HT-29 (cell line): ENCODE measurements around the gene MICU1. TPM values are rescaled to one million over a fixed set of nuclear protein-coding genes. Genes with fewer than 3 reads are reported as not detected.
A peak's percentile ranks its signal among the peaks of the same experiment; 100 is the strongest.

Experiments used
- DNase-seq: peaks from one replicate; pipeline ENCODE4 v3.0.0-alpha.2; 2015; ENCODE audit warnings: low spot score
- total RNA-seq: library from RNA; depleted of rRNA; stranded (reverse); fragments of >200 nt; shearing (Covaris generic); gene quantifications from 2 replicates; pipeline ENCODE4 v1.2.3, GENCODE V29; 2014

Gene MICU1
- total RNA-seq, 1 experiment from 2014 or later = 21.1 TPM

- DNase-seq = peak; percentile 7
Observed at GRCh38 chr10:72637398-72637857, 11.5 kb upstream of the MICU1 start.

DNA sequence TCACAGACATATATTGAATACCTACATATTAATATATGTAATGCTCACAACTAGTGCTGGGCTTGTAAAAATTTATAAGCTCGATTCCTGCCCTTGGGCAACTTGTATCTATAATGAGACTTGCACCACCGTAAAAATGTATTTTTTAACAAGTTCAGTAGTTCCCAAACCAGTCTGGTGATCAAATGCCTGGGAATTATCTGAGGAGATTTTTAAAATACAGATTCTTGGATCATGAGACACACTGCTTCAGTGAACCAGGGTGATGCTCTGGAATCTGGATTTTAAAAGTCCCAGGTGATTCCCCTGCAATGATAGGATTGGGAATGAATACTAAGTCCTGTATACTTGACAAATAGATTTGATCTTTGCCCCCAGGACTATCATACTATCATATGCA is 4.3 kb upstream of the MICU1 start:
- DNase-seq = no peak

- DNase-seq = no peak
Observed at GRCh38 chr10:72626444-72626754, 520 bp upstream of the MICU1 start.

GRCh38 chr10:72625276-72625607 is 637 bp downstream of the MICU1 start:
- DNase-seq = no peak

DNA sequence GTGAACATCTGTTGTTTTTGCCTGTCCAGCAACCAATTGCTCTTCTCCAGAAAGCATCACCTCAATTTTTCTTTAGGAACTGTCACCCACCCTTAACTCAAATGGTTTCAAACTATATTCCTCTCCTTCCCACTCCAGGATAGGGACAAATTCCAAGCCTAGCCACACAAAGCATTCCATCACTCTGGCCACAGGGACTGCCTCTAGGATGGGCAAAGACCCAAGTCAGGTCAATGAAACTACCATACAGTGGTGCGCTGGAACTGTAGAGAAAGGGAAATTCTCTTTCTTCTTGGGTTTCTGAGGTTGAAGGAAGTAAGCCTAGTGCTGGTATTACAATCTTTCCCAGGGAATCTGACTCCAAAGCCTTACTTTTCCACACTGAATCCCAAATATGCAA is 3.6 kb downstream of the MICU1 start:
- DNase-seq = no peak

GRCh38 chr10:72616716-72617115 is 9.2 kb downstream of the MICU1 start:
- DNase-seq = no peak

DNA sequence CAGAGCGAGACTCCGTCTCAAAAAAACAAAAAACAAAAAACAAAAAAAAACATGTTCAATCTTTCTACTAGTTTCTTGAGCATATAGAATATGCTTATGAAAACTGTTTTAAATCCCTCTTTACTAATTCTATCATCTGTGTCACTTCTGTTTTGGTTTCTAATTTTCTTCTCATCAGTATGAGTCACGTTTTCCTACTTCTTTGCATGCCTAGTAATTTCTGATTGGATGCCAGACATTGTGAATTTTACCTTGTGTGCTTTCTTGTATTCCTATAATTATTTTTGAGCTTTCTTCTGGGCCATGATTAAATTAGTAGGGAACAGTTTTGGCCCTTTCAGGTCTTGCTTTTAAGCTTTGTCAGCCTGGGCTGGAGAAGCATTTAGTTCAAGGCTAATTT is 9.9 kb downstream of the MICU1 start:
- no peak for DNase-seq

- DNase-seq = no peak
Observed at GRCh38 chr10:72612203-72612826, 13.6 kb downstream of the MICU1 start.

GRCh38 chr10:72611783-72612182 is 14.1 kb downstream of the MICU1 start:
- no peak for DNase-seq

GRCh38 chr10:72610466-72610865 is 15.4 kb downstream of the MICU1 start:
- DNase-seq = no peak

GRCh38 chr10:72605122-72605521 is 20.8 kb downstream of the MICU1 start:
- DNase-seq = no peak

- no peak for DNase-seq
Observed at GRCh38 chr10:72601144-72601543, 24.7 kb downstream of the MICU1 start.

DNA sequence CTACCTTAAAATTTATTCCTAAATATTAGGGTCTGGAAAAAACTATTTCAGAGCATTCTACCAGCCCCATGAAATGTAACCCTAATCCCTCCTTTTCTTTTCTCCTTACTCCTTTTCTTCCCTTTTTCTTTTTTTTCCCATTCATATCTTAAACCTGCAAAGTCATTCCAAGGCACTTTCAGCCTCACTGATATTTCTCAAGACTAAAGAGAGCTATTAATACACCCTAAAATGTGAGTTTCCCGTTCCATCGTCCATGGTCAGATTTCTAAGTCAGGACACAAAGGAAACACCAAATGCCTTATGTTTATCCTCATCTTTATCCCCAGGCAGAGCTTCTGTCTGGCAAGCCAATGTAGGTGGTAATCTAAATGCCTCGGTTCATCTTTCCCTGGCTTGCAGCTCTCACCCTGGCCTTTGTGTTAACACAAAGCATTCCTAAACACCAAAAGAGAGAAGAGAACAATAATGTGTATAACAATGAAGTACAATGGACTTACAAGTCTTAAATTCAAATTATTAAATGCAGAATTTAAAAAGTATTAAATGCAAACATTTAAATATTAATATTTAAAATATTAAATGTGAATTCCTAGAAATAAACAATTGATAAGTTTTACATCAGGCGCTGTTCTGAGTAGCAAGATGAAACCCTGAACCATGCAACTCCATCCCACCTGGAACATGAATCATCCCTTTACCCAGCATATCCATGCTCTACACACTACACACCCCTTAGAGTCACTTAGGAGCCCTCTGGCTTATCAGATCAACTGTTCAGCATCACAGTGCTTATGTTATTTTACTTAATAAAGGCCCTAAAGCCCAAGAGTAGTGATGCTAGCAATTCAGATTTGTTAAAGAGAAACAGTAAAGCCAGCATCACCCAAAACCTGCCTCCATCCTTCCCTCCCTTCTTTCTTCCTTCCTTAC is 26.8 kb downstream of the MICU1 start:
- no peak for DNase-seq

- DNase-seq = no peak
Observed at GRCh38 chr10:72597897-72598296, 28.0 kb downstream of the MICU1 start.

- no peak for DNase-seq
Observed at GRCh38 chr10:72595436-72595835, 30.4 kb downstream of the MICU1 start.

DNA sequence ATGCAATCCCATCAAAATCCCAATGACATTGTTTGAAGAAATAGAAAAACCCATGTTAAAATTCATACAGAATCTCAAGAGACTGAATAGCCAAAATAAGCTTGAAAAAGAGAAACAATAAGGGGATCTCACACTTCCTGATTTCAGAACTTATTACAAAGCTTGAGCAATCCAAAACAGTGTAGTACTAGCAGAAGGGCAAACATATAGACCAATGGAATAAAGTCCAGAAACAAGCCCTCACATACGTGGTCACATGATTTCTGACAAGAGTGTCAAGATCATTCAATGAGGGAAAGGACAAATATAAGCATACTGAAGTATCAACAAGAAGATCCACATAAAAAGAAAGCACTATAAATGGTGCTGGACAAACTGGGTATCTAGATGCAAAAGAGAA is 31.9 kb downstream of the MICU1 start:
- DNase-seq = no peak

- DNase-seq = no peak
Observed at GRCh38 chr10:72588266-72588665, 37.6 kb downstream of the MICU1 start.

DNA sequence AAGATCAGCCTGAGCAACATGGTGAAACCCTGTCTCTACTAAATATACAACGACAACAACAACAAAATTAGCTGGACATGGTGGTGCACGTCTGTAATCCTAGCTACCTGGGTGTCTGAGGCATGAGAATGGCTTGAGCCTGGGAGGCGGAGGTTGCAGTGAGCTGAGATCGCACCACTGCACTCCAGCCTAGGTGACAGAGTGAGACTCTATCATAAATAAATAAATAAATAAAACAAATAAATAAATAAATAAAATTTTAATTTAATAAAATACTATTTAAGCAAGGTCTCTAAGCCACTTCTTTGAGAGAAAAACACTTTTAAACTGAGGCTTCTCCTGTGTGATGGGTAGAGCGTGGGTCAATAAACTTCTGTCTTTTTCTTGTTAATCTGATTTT is 38.3 kb downstream of the MICU1 start:
- no peak for DNase-seq

DNA sequence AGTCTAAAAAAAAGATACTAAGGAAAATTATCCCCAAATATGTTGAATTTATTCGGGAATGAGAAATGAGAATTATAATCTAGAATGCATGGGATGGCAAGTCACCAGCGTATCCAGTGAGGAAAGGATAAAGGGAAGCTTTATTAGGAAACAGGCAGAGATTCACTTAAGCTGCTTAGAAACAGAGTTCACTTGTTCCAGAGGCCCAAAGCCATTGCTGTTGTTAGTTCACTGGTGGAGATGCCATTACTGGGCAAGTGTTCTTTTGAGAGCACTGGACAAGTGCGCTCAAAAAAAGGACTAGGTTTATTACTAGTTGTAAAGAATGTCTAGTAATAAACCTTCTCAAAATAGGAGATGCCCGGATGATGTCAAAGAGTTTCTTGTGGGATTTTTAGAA is 51.2 kb downstream of the MICU1 start:
- no peak for DNase-seq

DNA sequence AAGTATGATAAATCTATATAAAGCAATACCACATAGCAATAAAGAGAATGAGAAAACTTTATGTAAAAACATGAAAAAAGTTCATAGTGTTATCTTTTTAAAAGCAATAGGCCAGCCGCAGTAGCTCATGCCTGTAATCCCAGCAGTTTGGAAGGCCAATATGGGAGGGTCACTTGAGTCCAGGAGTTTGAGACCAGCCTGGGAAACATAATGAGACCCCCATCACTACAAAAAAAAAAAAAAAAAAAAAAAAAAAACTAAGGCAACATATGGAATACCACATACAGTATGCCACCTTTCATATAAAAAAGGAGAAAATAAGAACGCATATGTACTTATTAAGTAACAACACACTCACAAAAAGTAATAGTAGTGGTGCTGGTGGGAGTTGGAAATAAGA is 52.8 kb downstream of the MICU1 start:
- no peak for DNase-seq

DNA sequence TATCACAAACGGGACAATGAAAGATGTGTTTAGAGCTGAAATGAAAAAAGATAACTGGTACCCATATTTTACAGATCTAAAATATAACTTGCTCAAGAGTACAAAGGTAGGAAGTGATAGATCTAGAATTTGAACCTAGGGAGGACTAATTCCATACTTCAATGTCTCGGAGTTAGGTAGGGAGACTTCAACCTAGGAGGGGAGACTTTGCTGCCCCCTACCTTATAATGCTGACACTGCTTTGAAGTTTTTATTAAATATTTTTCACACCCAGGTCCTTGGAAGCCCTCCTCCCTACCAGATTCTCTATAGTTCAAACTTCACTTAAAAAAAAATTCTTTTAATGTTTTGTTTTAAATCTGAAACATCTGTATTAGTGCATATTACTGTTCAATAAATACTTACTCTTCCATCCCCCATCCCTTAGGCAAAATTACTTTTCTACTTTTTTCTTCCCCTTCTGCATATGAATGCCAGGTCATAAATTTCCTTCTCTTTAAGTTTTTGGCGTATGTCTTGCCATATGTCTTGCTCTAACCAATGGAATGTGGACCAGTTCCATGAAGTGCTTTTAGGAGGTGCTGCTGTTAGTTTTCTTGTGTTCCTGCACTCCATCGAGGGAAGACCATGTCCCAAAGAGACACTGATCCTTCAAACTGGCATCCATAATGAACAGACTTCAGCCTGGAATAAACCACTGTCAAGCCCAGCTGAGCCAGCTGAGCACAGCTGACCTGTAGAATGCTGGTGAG is 57.8 kb downstream of the MICU1 start:
- peak; percentile 49 for DNase-seq

GRCh38 chr10:72567421-72567820 is 58.5 kb downstream of the MICU1 start:
- no peak for DNase-seq

- DNase-seq = no peak
Observed at GRCh38 chr10:72564596-72564995, 61.3 kb downstream of the MICU1 start.
